Measurements from ENCODE around the gene AURKA.

AURKA gene

GRCh38 chr20:56433221-56433879 lies 41.3 kb upstream of the AURKA start:
- Histone ChIP-seq H3K4me1 (ENCODE audit: low read length) (no peaks in the 10 kb centered on the region), H3K27ac (ENCODE audit: low read length) (no peak overlapping the region), H3K36me3 (replicated peaks; ENCODE audit: insufficient read depth, low read length) (no peaks in the 10 kb centered on the region), H4K20me1 (ENCODE audit: insufficient read depth, low read length) (no peaks in the 10 kb centered on the region), H3K4me3 (ENCODE audit: low read length) (no peak overlapping the region), H3K79me2 (ENCODE audit: low read length) (no peaks in the 10 kb centered on the region), H3K9me2 (replicated peaks; ENCODE audit: insufficient read depth, low read length) (no peaks in the 10 kb centered on the region), H3K9me3 (replicated peaks; ENCODE audit: insufficient read depth, low read length) (no peaks in the 10 kb centered on the region), H3K27me3 (replicated peaks; ENCODE audit: insufficient read depth, low read length) (no peaks in the 10 kb centered on the region), H2AFZ (ENCODE audit: low read length) (no peak overlapping the region), H3F3A (ENCODE audit: insufficient read depth, low read length) (no peaks in the 10 kb centered on the region), H3K4me2 (ENCODE audit: low read depth, low read length) (no peak overlapping the region), H3K9ac (ENCODE audit: low read length) (no peak overlapping the region)
- no peak for TF ChIP-seq CTCF (IDR thresholded peaks at IDR 0.05; ENCODE audit: low read length)
- no peak for TF ChIP-seq EZH2 (optimal IDR thresholded peaks at IDR 0.05; ENCODE audit: low read depth, low read length)
- no peak for TF ChIP-seq EZH2phosphoT487 (IDR thresholded peaks at IDR 0.05; ENCODE audit: low read length)
- no peak for DNase-seq

- H3K9ac ChIP-seq (ENCODE audit: low read length): no peak overlapping the region
- no peak for DNase-seq
- no peak overlapping the region for H3K4me3 ChIP-seq (ENCODE audit: low read length)
- no peaks in the 10 kb centered on the region for H3K79me2 ChIP-seq (ENCODE audit: low read length)
- TF ChIP-seq EZH2phosphoT487 (IDR thresholded peaks at IDR 0.05; ENCODE audit: low read length) (no peak), CTCF (IDR thresholded peaks at IDR 0.05; ENCODE audit: low read length) (no peak), EZH2 (optimal IDR thresholded peaks at IDR 0.05; ENCODE audit: low read depth, low read length) (no peak)
- no peaks in the 10 kb centered on the region for H3K36me3 ChIP-seq (replicated peaks; ENCODE audit: insufficient read depth, low read length)
- no peaks in the 10 kb centered on the region for H4K20me1 ChIP-seq (ENCODE audit: insufficient read depth, low read length)
- no peak overlapping the region for H3K4me2 ChIP-seq (ENCODE audit: low read depth, low read length)
- no peaks in the 10 kb centered on the region for H3K9me2 ChIP-seq (replicated peaks; ENCODE audit: insufficient read depth, low read length)
- H3K9me3 ChIP-seq (replicated peaks; ENCODE audit: insufficient read depth, low read length): no peaks in the 10 kb centered on the region
- H2AFZ ChIP-seq (ENCODE audit: low read length): no peak overlapping the region
- H3K4me1 ChIP-seq (ENCODE audit: low read length): no peaks in the 10 kb centered on the region
- H3F3A ChIP-seq (ENCODE audit: insufficient read depth, low read length): no peaks in the 10 kb centered on the region
- H3K27ac ChIP-seq (ENCODE audit: low read length): no peak overlapping the region
- H3K27me3 ChIP-seq (replicated peaks; ENCODE audit: insufficient read depth, low read length): no peaks in the 10 kb centered on the region
These were observed 39.5 kb upstream of the AURKA start for GRCh38 chr20:56431471-56431870.

- no peak overlapping the region for H3K27ac ChIP-seq (ENCODE audit: low read length)
- no peaks in the 10 kb centered on the region for H4K20me1 ChIP-seq (ENCODE audit: insufficient read depth, low read length)
- no peaks in the 10 kb centered on the region for H3K36me3 ChIP-seq (replicated peaks; ENCODE audit: insufficient read depth, low read length)
- TF ChIP-seq EZH2phosphoT487 (IDR thresholded peaks at IDR 0.05; ENCODE audit: low read length) (no peak), EZH2 (optimal IDR thresholded peaks at IDR 0.05; ENCODE audit: low read depth, low read length) (no peak), CTCF (IDR thresholded peaks at IDR 0.05; ENCODE audit: low read length) (no peak)
- no peaks in the 10 kb centered on the region for H3F3A ChIP-seq (ENCODE audit: insufficient read depth, low read length)
- H3K4me1 ChIP-seq (ENCODE audit: low read length): no peaks in the 10 kb centered on the region
- H3K27me3 ChIP-seq (replicated peaks; ENCODE audit: insufficient read depth, low read length): no peaks in the 10 kb centered on the region
- H3K9me2 ChIP-seq (replicated peaks; ENCODE audit: insufficient read depth, low read length): no peaks in the 10 kb centered on the region
- H3K79me2 ChIP-seq (ENCODE audit: low read length): no peaks in the 10 kb centered on the region
- H3K4me2 ChIP-seq (ENCODE audit: low read depth, low read length): no peak overlapping the region
- H3K9me3 ChIP-seq (replicated peaks; ENCODE audit: insufficient read depth, low read length): no peaks in the 10 kb centered on the region
- H2AFZ ChIP-seq (ENCODE audit: low read length): no peak overlapping the region
- no peak overlapping the region for H3K9ac ChIP-seq (ENCODE audit: low read length)
- no peak for DNase-seq
- no peak overlapping the region for H3K4me3 ChIP-seq (ENCODE audit: low read length)
These were observed 38.9 kb upstream of the AURKA start for GRCh38 chr20:56430957-56431356.

Measured in MM.1S (cell line).